Measurements from ENCODE around the gene COL6A3. TPM values are rescaled to one million over a fixed set of nuclear protein-coding genes. Genes with fewer than 3 reads are reported as not detected.

The COL6A3 gene
- total RNA-seq, 1 donor from 2014 or later = 124 TPM

GRCh38 chr2:237350597-237350996, 63.4 kb downstream of the COL6A3 start:
- TF ChIP-seq CTCF (IDR thresholded peaks at IDR 0.05; ENCODE audit: insufficient read depth, low read length, poor library complexity, severe bottlenecking) = no peak
- no peak overlapping the region for H3K4me3 ChIP-seq (ENCODE audit: low read depth, low read length)
- peaks cover 12% of the 10 kb centered on the region for H3K27me3 ChIP-seq (ENCODE audit: control insufficient read depth, insufficient read depth, low read length)
- no peaks in the 10 kb centered on the region for H3K36me3 ChIP-seq (ENCODE audit: control insufficient read depth, insufficient read depth, low read length)
- no peak for DNase-seq (ENCODE audit: low read depth)

DNA sequence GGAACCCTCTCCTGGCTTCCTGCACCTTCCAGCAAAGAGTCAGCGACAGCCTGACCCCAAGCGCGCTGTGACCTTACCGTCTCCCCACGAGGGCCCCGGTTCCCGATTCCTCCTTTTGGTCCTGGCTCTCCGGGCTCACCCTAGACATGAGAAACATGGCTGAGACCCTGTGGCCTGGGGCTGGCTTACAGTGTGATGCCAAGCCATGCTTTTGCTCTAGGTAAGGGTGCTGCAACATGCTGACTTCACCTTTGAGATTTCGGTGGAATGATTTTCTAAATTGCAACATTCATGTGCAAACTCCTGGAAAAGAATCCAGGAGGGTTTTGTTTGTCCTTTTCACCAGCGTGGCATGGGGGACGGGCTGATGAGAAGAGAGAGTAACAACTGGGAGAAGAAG, 63.9 kb downstream of the COL6A3 start:
- peaks cover 12% of the 10 kb centered on the region for H3K27me3 ChIP-seq (ENCODE audit: control insufficient read depth, insufficient read depth, low read length)
- no peak for TF ChIP-seq CTCF (IDR thresholded peaks at IDR 0.05; ENCODE audit: insufficient read depth, low read length, poor library complexity, severe bottlenecking)
- no peak for DNase-seq (ENCODE audit: low read depth)
- H3K36me3 ChIP-seq (ENCODE audit: control insufficient read depth, insufficient read depth, low read length) = no peaks in the 10 kb centered on the region
- no peak overlapping the region for H3K4me3 ChIP-seq (ENCODE audit: low read depth, low read length)

- H3K36me3 ChIP-seq (ENCODE audit: control insufficient read depth, insufficient read depth, low read length) = no peaks in the 10 kb centered on the region
- H3K27me3 ChIP-seq (ENCODE audit: control insufficient read depth, insufficient read depth, low read length) = peaks cover 12% of the 10 kb centered on the region
- H3K4me3 ChIP-seq (ENCODE audit: low read depth, low read length) = no peak overlapping the region
- no peak for TF ChIP-seq CTCF (IDR thresholded peaks at IDR 0.05; ENCODE audit: insufficient read depth, low read length, poor library complexity, severe bottlenecking)
- DNase-seq (ENCODE audit: low read depth) = no peak
Observed at GRCh38 chr2:237348281-237348865, 65.6 kb downstream of the COL6A3 start.

GRCh38 chr2:237345891-237346640, 67.9 kb downstream of the COL6A3 start:
- peaks cover 6% of the 10 kb centered on the region for H3K27me3 ChIP-seq (ENCODE audit: control insufficient read depth, insufficient read depth, low read length)
- no peak for TF ChIP-seq CTCF (IDR thresholded peaks at IDR 0.05; ENCODE audit: insufficient read depth, low read length, poor library complexity, severe bottlenecking)
- DNase-seq (ENCODE audit: low read depth) = no peak
- H3K36me3 ChIP-seq (ENCODE audit: control insufficient read depth, insufficient read depth, low read length) = no peaks in the 10 kb centered on the region
- no peak overlapping the region for H3K4me3 ChIP-seq (ENCODE audit: low read depth, low read length)

DNA sequence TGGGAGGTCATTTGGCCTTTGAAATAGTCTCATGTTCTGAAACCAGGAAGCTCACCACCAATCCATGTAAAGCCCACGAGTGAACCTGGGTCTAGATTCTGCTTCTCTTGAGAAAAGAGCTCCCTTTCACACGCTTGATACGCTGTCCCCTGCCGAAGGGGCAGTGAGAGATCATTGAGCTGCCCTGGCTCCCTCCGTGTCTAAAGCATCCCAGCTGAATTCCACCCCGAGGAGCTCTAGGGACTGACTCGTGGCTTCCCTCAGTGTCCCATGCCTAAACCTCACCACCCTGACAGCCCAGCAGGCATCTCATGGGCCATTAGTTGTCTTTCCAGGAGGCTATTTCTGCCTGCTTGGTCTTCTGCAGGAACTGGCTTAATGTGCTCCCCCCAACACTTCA, 68.6 kb downstream of the COL6A3 start:
- no peaks in the 10 kb centered on the region for H3K36me3 ChIP-seq (ENCODE audit: control insufficient read depth, insufficient read depth, low read length)
- H3K4me3 ChIP-seq (ENCODE audit: low read depth, low read length) = no peak overlapping the region
- DNase-seq (ENCODE audit: low read depth) = no peak
- TF ChIP-seq CTCF (IDR thresholded peaks at IDR 0.05; ENCODE audit: insufficient read depth, low read length, poor library complexity, severe bottlenecking) = no peak
- no peaks in the 10 kb centered on the region for H3K27me3 ChIP-seq (ENCODE audit: control insufficient read depth, insufficient read depth, low read length)
